HG03565 (cell line): Measurements from ENCODE around the gene COQ4.
"Not testable (repeated sequence)": the region's sequence is repeated elsewhere in the genome, so short reads cannot be mapped to it uniquely, and the experiment has no call there.

Experiments
- ATAC-seq: cut with Tn5 transposase; IDR thresholded peaks from one replicate; pipeline ENCODE4 v1.9.1; 2021; ENCODE audit warnings: mild to moderate bottlenecking, moderate library complexity; ENCODE audit not compliant: unreplicated experiment

COQ4 gene

GRCh38 chr9:128322404-128323211, at the start of gene COQ4, which contains the start of gene TRUB2:
Gene COQ4 (plus strand): TSS chr9:128322839. CDS start chr9:128322859, 20 bp downstream.
Gene TRUB2 (minus strand): TSS chr9:128322447. CDS start chr9:128322408, 39 bp downstream.
- ATAC-seq = peak; percentile 63

- no peak for ATAC-seq
Observed at GRCh38 chr9:128274245-128274644, 48.4 kb upstream of the COQ4 start.

- ATAC-seq = peak; percentile 16
Observed at GRCh38 chr9:128275198-128276007, 47.2 kb upstream of the COQ4 start, which contains the start of gene GOLGA2. Gene GOLGA2 (minus strand): TSS chr9:128276007. CDS start chr9:128275976, 31 bp downstream.

- peak; percentile 92 for ATAC-seq
Observed at GRCh38 chr9:128276008-128276573, 46.5 kb upstream of the COQ4 start, which contains the start of gene SWI5. Gene SWI5 (plus strand): TSS chr9:128276276.

- ATAC-seq = no peak
Observed at GRCh38 chr9:128276574-128277270, 45.9 kb upstream of the COQ4 start.

- not testable (repeated sequence) for ATAC-seq
Observed at GRCh38 chr9:128279088-128280073, 43.3 kb upstream of the COQ4 start.

- ATAC-seq = no peak
Observed at GRCh38 chr9:128280084-128280622, 42.5 kb upstream of the COQ4 start.

GRCh38 chr9:128282500-128282899, 40.1 kb upstream of the COQ4 start:
- no peak for ATAC-seq

- no peak for ATAC-seq
Observed at GRCh38 chr9:128285033-128285784, 37.4 kb upstream of the COQ4 start.

- ATAC-seq = no peak
Observed at GRCh38 chr9:128286440-128286839, 36.2 kb upstream of the COQ4 start.

GRCh38 chr9:128288273-128289004, 34.2 kb upstream of the COQ4 start:
- ATAC-seq = no peak

GRCh38 chr9:128292009-128292408, 30.6 kb upstream of the COQ4 start:
- ATAC-seq = no peak

- ATAC-seq = no peak
Observed at GRCh38 chr9:128293091-128293490, 29.5 kb upstream of the COQ4 start.

- ATAC-seq = no peak
Observed at GRCh38 chr9:128294142-128294541, 28.5 kb upstream of the COQ4 start.

- ATAC-seq = no peak
Observed at GRCh38 chr9:128296340-128297220, 26.1 kb upstream of the COQ4 start.

- ATAC-seq = no peak
Observed at GRCh38 chr9:128297221-128297773, 25.3 kb upstream of the COQ4 start.
